T-cell (primary cell): ENCODE data around the gene TP63. TPM values are rescaled to one million over a fixed set of nuclear protein-coding genes. Genes with fewer than 3 reads are reported as not detected.

Source experiments
- ATAC-seq, 4 experiments: fragments of 200-7000 bp in 3 of 4; fragments of 150-1000 bp in 1 of 4; cut with Tn5 transposase; replicated peaks in 1 of 4; 1 replicate in 3 of 4; 2 replicates in 1 of 4; pipeline ENCODE4 v1.10.0; 2021; ENCODE audit warnings: moderate library complexity in 3 of 4, mild to moderate bottlenecking in 2 of 4, moderate number of reproducible peaks in 1 of 4
- CTCF ChIA-PET, 2 donors: fragments of 300-600 bp; sonication (Branson Sonifier 250); formaldehyde crosslinking; loops; one replicate each; lab custom pipeline; 2022; ENCODE audit warnings: antibody characterized with exemption in 2 of 2; lab: Charles Lee
- POLR2A ChIA-PET, 2 donors: fragments of 300-600 bp; sonication (Branson Sonifier 250); formaldehyde crosslinking; loops; one replicate each; lab custom pipeline; 2022; ENCODE audit warnings: antibody characterized with exemption in 2 of 2; lab: Charles Lee
- DNase-seq, 35 experiments: peaks; one replicate each; pipeline versions ENCODE4 v3.0.0 to v3.0.0-alpha.2; 2013 to 2023
- H3K27ac ChIP-seq: one replicate; pipeline ENCODE4 v1.5.1; 2013; ENCODE audit warnings: low read length
- H3K27me3 ChIP-seq, 2 experiments: replicated peaks in 1 of 2; 1 replicate in 1 of 2; 2 replicates in 1 of 2; pipeline versions ENCODE4 v1.6.1 to v1.7.0; 2013; ENCODE audit warnings: low read length in 1 of 2, mixed read lengths in 1 of 2; ENCODE audit not compliant: control insufficient read depth in 2 of 2, insufficient read depth in 2 of 2; ENCODE audit errors: extremely low read depth in 1 of 2
- H3K36me3 ChIP-seq, 2 donors: 1 replicate in 1 of 2; 2 replicates in 1 of 2; pipeline versions ENCODE4 v1.6.1 to v1.7.0; 2013; ENCODE audit warnings: low read length in 1 of 2; ENCODE audit not compliant: control insufficient read depth in 2 of 2, insufficient read depth in 1 of 2; ENCODE audit errors: extremely low read depth in 1 of 2
- H3K4me1 ChIP-seq, 2 experiments: 1 replicate in 1 of 2; 2 replicates in 1 of 2; pipeline versions ENCODE4 v1.6.1 to v1.7.0; 2013; ENCODE audit warnings: low read length in 2 of 2, mixed read lengths in 1 of 2; ENCODE audit not compliant: insufficient read depth in 2 of 2, control insufficient read depth in 1 of 2; ENCODE audit errors: extremely low read depth in 1 of 2
- H3K4me3 ChIP-seq, 2 donors: 1 replicate in 1 of 2; 2 replicates in 1 of 2; pipeline versions ENCODE4 v1.5.1 to v1.7.0; 2013; ENCODE audit warnings: mild to moderate bottlenecking in 2 of 2, low read length in 1 of 2, moderate library complexity in 1 of 2; ENCODE audit not compliant: control insufficient read depth in 1 of 2; ENCODE audit errors: extremely low read depth in 1 of 2
- H3K9me3 ChIP-seq: 2 replicates; pipeline ENCODE4 v1.7.0; 2013
- H3K27ac Mint-ChIP-seq, 2 donors: one replicate each; pipeline ENCODE4 v1.8.0; 2020 to 2021; ENCODE audit warnings: mild to moderate bottlenecking in 2 of 2, mixed read lengths in 2 of 2
- H3K27me3 Mint-ChIP-seq, 2 donors: one replicate each; pipeline ENCODE4 v1.8.0; 2021 to 2022; ENCODE audit warnings: mixed read lengths in 2 of 2
- H3K36me3 Mint-ChIP-seq: one replicate; pipeline ENCODE4 v1.8.0; 2021; ENCODE audit warnings: mixed read lengths
- H3K4me1 Mint-ChIP-seq, 3 donors: one replicate each; pipeline ENCODE4 v1.8.0; 2020 to 2022; ENCODE audit warnings: mixed read lengths in 3 of 3, mild to moderate bottlenecking in 1 of 3
- H3K4me3 Mint-ChIP-seq, 3 donors: one replicate each; pipeline ENCODE4 v1.8.0; 2020 to 2022; ENCODE audit warnings: mild to moderate bottlenecking in 3 of 3, mixed read lengths in 3 of 3, moderate library complexity in 3 of 3
- H3K9me3 Mint-ChIP-seq, 3 donors: one replicate each; pipeline ENCODE4 v1.8.0; 2020 to 2022; ENCODE audit warnings: mixed read lengths in 3 of 3
- WGBS: methylation state at CpG from one replicate; pipeline ENCODE4 v1.1.5; 2013; ENCODE audit warnings: missing lambda C conversion rate; ENCODE audit not compliant: insufficient coverage; 5-methylcytosine and 5-hydroxymethylcytosine counted together
- total RNA-seq, 35 experiments: library from RNA in 6 of 35; stranded (reverse) in 6 of 35; fragments of 120-200 nt in 1 of 35; gene quantifications; one replicate each; pipeline versions ENCODE4 v1.2.1 to v1.2.4 and lab custom pipeline; 2013 to 2026

TP63 gene
- total RNA-seq, 5 donors from 2014 or later (not counting 1 experiment from before 2014, with no cell fraction given), result 0.35 to 0.75 (median 0.62) TPM; not detected in 1

DNA sequence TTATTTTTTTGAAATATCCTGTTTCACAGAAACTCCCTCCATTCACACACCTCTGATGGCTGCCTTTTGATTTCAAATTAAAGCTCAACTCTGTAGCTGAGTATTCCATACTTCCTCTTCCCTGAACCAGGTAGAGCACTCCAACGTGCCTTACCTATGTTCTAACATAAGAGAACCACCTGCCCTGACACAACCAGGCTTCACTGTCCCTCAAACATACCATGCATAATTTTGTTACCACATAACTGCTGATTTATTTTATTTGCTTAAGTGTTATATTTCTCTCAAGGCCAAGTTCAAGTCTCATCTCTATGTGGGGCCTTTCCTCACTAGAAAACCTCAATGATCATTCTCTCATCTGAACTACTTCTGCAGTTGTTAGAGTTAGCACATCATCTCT lies 279.8 kb downstream of the TP63 start:
- no peak for DNase-seq
- Mint-ChIP-seq H3K27ac (no peak overlapping the region), H3K9me3 (no peaks in the 10 kb centered on the region), H3K27me3 (peaks cover 12 to 14% of the 10 kb centered on the region in 2 donors), H3K4me1 (no peaks in the 10 kb centered on the region), H3K36me3 (no peaks in the 10 kb centered on the region), H3K4me3 (no peak overlapping the region)
- Histone ChIP-seq H3K4me1 (no peaks in the 10 kb centered on the region), H3K27ac (no peak overlapping the region), H3K9me3 (no peaks in the 10 kb centered on the region), H3K4me3 (no peak overlapping the region), H3K36me3 (no peaks in the 10 kb centered on the region), H3K27me3 (no peaks in the 10 kb centered on the region)
- POLR2A ChIA-PET, result no interaction called here
- no CpG with 5 or more reads among the region's 1 CpG for WGBS
- CTCF ChIA-PET, result no interaction called here
- ATAC-seq, result no peak

- H3K27ac ChIP-seq, result no peak overlapping the region
- H3K27me3 ChIP-seq, result no peaks in the 10 kb centered on the region
- ChIA-PET POLR2A (no interaction called here), CTCF (no interaction called here)
- Mint-ChIP-seq H3K27me3 (peaks cover 6 to 12% of the 10 kb centered on the region in 2 donors), H3K4me3 (no peak overlapping the region), H3K27ac (no peak overlapping the region), H3K4me1 (no peaks in the 10 kb centered on the region), H3K36me3 (no peaks in the 10 kb centered on the region), H3K9me3 (no peaks in the 10 kb centered on the region)
- H3K4me1 ChIP-seq, result no peaks in the 10 kb centered on the region
- no peak overlapping the region for H3K4me3 ChIP-seq
- no peak for ATAC-seq
- H3K9me3 ChIP-seq, result no peaks in the 10 kb centered on the region
- no peaks in the 10 kb centered on the region for H3K36me3 ChIP-seq
- DNase-seq, result no peak
- WGBS, result no CpG with 5 or more reads among the region's 3 CpGs
Measured at GRCh38 chr3:189914799-189915198, 283.6 kb downstream of the TP63 start.

GRCh38 chr3:189921770-189922169 lies 290.6 kb downstream of the TP63 start:
- Mint-ChIP-seq H3K27ac (no peak overlapping the region), H3K4me3 (no peak overlapping the region), H3K4me1 (no peaks in the 10 kb centered on the region), H3K27me3 (peaks cover 0 to under 1% of the 10 kb centered on the region in 2 donors), H3K9me3 (no peaks in the 10 kb centered on the region), H3K36me3 (no peaks in the 10 kb centered on the region)
- CTCF ChIA-PET, result no interaction called here
- no peaks in the 10 kb centered on the region for H3K27me3 ChIP-seq
- POLR2A ChIA-PET, result no interaction called here
- no peaks in the 10 kb centered on the region for H3K4me1 ChIP-seq
- ATAC-seq (no peak), DNase-seq (no peak)
- no peak overlapping the region for H3K27ac ChIP-seq
- no peak overlapping the region for H3K4me3 ChIP-seq
- H3K9me3 ChIP-seq, result no peaks in the 10 kb centered on the region
- H3K36me3 ChIP-seq, result no peaks in the 10 kb centered on the region

DNA sequence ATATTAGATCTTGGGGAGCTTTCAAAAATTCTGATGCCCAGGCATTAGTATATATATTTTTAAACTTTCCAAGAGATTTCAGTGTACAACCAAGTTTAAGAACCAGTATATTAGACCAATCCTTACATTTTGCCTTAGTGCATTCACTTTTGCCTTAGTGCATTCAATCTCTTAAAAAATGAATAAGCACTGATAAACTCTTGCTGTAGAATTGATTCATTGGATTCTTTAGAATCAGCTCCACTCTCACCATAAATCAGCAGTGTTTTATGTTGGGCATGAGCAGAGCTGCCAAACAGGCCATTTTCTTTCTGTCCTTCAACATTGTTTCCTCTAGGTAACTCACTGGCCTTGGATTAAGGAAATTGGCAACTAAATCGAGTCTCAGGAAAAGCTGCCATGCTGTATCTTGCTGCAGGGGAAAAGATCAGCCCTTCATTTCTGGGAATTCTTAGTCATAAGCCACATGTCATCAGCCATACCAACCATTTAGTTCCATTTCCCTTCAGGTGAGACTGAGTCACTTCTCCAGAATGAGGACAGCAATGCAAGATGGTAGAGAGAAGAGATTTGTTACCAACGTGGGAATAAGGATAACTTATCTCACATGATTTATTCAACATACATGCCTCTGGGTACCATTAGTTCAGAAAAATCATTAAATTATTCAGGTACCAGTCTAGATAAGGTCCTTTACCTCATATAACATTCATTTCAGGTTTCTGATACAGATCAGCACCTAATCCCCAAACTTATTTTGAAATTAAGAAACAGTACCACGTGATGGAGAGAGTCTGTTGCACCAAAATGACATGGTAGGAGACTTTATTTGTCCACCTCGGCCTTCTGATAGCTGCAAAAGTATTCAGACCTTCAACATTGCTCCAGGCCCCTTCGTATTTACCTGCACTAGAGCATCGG lies 297.0 kb downstream of the TP63 start:
- H3K4me3 Mint-ChIP-seq, result no peak overlapping the region
- H3K27ac ChIP-seq, result no peak overlapping the region
- no peak overlapping the region for H3K4me3 ChIP-seq
- ChIA-PET POLR2A (interaction anchor here in 1 of 2 donors (0.6 kb wide), 1 partner anchor 61 kb away, joined by 3 read pairs; no protein-coding TSS in a partner anchor), CTCF (no interaction called here)
- no peaks in the 10 kb centered on the region for H3K4me1 ChIP-seq
- H3K27ac Mint-ChIP-seq, result no peak overlapping the region
- H3K27me3 ChIP-seq, result no peaks in the 10 kb centered on the region
- no peaks in the 10 kb centered on the region for H3K4me1 Mint-ChIP-seq
- ATAC-seq (no peak), DNase-seq (no peak)
- 65% methylated on average over 2 of the region's 6 CpGs for WGBS
- H3K9me3 Mint-ChIP-seq, result no peaks in the 10 kb centered on the region
- H3K36me3 Mint-ChIP-seq, result no peaks in the 10 kb centered on the region
- H3K27me3 Mint-ChIP-seq, result peaks cover 3% of the 10 kb centered on the region in 2 donors
- H3K9me3 ChIP-seq, result no peaks in the 10 kb centered on the region
- no peaks in the 10 kb centered on the region for H3K36me3 ChIP-seq

DNA sequence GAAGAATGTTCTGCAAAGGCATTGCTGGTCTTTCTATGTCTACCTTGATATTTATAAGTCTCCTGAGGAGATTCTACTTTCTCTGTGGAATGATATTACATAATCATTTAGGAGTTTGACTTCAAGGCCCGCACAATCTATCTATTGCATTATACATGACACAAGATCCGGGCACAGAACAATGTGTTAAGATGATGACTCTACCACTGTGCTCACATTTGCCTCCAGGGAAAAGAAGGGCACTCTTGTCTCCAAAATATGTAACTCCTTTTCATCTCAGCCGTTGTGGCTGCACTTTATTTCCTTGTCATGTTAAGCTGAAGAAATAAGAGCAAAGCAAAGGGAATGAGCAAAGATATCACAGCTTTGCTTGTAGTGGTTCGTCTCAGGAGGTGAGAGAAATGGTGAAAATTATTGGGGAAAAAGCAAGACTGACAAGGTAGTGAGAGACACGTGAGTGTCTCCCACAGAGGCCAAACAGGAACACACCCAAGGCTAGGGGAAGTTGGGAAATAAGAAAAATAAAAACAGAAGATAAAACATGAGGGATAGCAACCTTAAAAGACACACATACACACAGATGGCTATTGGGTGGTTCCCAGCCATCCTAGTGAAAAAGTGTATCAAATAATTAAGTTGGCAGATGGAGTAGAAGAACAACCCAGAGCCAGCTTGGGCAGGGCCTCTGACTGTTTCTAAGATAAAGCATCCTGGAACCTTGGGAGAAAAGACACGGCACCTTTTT lies 305.2 kb downstream of the TP63 start:
- Mint-ChIP-seq H3K4me1 (no peaks in the 10 kb centered on the region), H3K36me3 (no peaks in the 10 kb centered on the region), H3K27me3 (peaks cover 4 to 7% of the 10 kb centered on the region in 2 donors), H3K9me3 (no peaks in the 10 kb centered on the region), H3K4me3 (no peak overlapping the region), H3K27ac (no peak overlapping the region)
- no peak overlapping the region for H3K27ac ChIP-seq
- H3K4me3 ChIP-seq, result no peak overlapping the region
- H3K27me3 ChIP-seq, result no peaks in the 10 kb centered on the region
- CTCF ChIA-PET, result interaction anchor here in 1 of 2 donors (0.6 to 1.4 kb wide), 2 partner anchors 25 to 165 kb away, joined by 4 to 5 read pairs; no protein-coding TSS in a partner anchor
- 95% methylated on average over 3 of the region's 6 CpGs for whole genome bisulfite sequencing
- no peak for ATAC-seq
- no peaks in the 10 kb centered on the region for H3K4me1 ChIP-seq
- no peak for DNase-seq
- H3K9me3 ChIP-seq, result no peaks in the 10 kb centered on the region
- H3K36me3 ChIP-seq, result no peaks in the 10 kb centered on the region
- POLR2A ChIA-PET, result no interaction called here

GRCh38 chr3:189937302-189938127 lies 306.3 kb downstream of the TP63 start:
- POLR2A ChIA-PET, result no interaction called here
- no peaks in the 10 kb centered on the region for H3K9me3 ChIP-seq
- WGBS, result 86% methylated on average over 3 of the region's 7 CpGs
- CTCF ChIA-PET, result no interaction called here
- H3K9me3 Mint-ChIP-seq, result no peaks in the 10 kb centered on the region
- no peak overlapping the region for H3K4me3 Mint-ChIP-seq
- no peak overlapping the region for H3K27ac ChIP-seq
- H3K4me3 ChIP-seq, result no peak overlapping the region
- DNase-seq (no peak), ATAC-seq (no peak)
- H3K4me1 Mint-ChIP-seq, result no peaks in the 10 kb centered on the region
- no peaks in the 10 kb centered on the region for H3K27me3 ChIP-seq
- no peaks in the 10 kb centered on the region for H3K36me3 ChIP-seq
- no peaks in the 10 kb centered on the region for H3K36me3 Mint-ChIP-seq
- H3K27me3 Mint-ChIP-seq, result peaks cover 2 to 7% of the 10 kb centered on the region in 2 donors
- H3K27ac Mint-ChIP-seq, result no peak overlapping the region
- no peaks in the 10 kb centered on the region for H3K4me1 ChIP-seq
